K562 (cell line): ENCODE data around the gene SEMA3A. TPM values are rescaled to one million over a fixed set of nuclear protein-coding genes. Genes with fewer than 3 reads are reported as not detected.
"Not testable (repeated sequence)": the region's sequence is repeated elsewhere in the genome, so short reads cannot be mapped to it uniquely, and the experiment has no call there.

ENCODE experiments used
- ATAC-seq: fragments of 200-7000 bp; cut with Tn5 transposase; 3 replicates; pipeline ENCODE4 v1.9.1; 2020; ENCODE audit warnings: moderate library complexity
- Bru-seq: library from RNA; stranded (reverse); fragments of 400-500 nt; gene quantifications from one replicate; lab custom pipeline; 2021; lab: Mats Ljungman, UMichigan
- BruChase-seq, 2 experiments: library from RNA; stranded (reverse); fragments of 400-500 nt; gene quantifications; one replicate each; lab custom pipeline; 2021; lab: Mats Ljungman, UMichigan
- BruUV-seq: library from RNA; stranded (reverse); fragments of 400-500 nt; replicated peaks from 2 replicates; lab custom pipeline; 2021; lab: Mats Ljungman, UMichigan
- CTCF ChIA-PET: fragments of 300-600 bp; formaldehyde crosslinking; extraction: SDS; loops from one replicate; lab custom pipeline; 2021; ENCODE audit warnings: low intra/inter-chr PET ratio; lab: Yijun Ruan, JAX
- POLR2A ChIA-PET: fragments of 300-600, 350-650 bp; sonication (Branson Sonifier 250); formaldehyde crosslinking; extraction: SDS; loops from one replicate; lab custom pipeline; 2021; ENCODE audit warnings: antibody characterized with exemption, inconsistent platforms; lab: Yijun Ruan, JAX
- DNase-seq, 4 experiments: peaks; one replicate each; pipeline versions ENCODE4 v3.0.0 to v3.0.0-alpha.2; 2011 to 2018; ENCODE audit warnings: low spot score in 3 of 4, mixed read lengths in 3 of 4; ENCODE audit errors: extremely low read depth in 1 of 4
- FAIRE-seq: peaks from 2 replicates; lab custom pipeline; 2011; peaks lifted over from hg19 to GRCh38; lab: Jason Lieb, UNC
- H2AFZ ChIP-seq: 2 replicates; pipeline ENCODE4 v1.6.0; 2011; ENCODE audit warnings: low read depth, low read length, control low read depth, inconsistent platforms
- H3K27ac ChIP-seq: fragments of 200-600 bp; 3 replicates; pipeline ENCODE4 v1.8.0; 2011; ENCODE audit warnings: low read depth, mild to moderate bottlenecking, control low read depth, inconsistent platforms, low read length, moderate library complexity, mixed read lengths; ENCODE audit errors: extremely low read depth
- H3K27me3 ChIP-seq, 2 experiments: fragments of 300-600 bp in 1 of 2; 2 replicates in 1 of 2; 3 replicates in 1 of 2; pipeline versions ENCODE4 v1.6.0 to v1.8.0; 2011; ENCODE audit warnings: inconsistent platforms in 2 of 2, low read length in 2 of 2, mild to moderate bottlenecking in 1 of 2, mixed read lengths in 1 of 2, moderate library complexity in 1 of 2; ENCODE audit not compliant: control insufficient read depth in 2 of 2, insufficient read depth in 2 of 2
- H3K36me3 ChIP-seq: fragments of 300-600 bp; 3 replicates; pipeline ENCODE4 v1.8.0; 2011; ENCODE audit warnings: mild to moderate bottlenecking, low read length, inconsistent platforms; ENCODE audit not compliant: control insufficient read depth, insufficient read depth
- H3K4me1 ChIP-seq, 2 experiments: fragments of 200-600 bp in 1 of 2; replicated peaks in 1 of 2; 2 replicates in 1 of 2; 3 replicates in 1 of 2; pipeline versions ENCODE4 v1.5.1 to v1.8.0; 2011; ENCODE audit warnings: inconsistent platforms in 2 of 2, low read length in 2 of 2, mild to moderate bottlenecking in 1 of 2, mixed read lengths in 1 of 2, moderate library complexity in 1 of 2; ENCODE audit not compliant: control insufficient read depth in 2 of 2, insufficient read depth in 2 of 2
- H3K4me2 ChIP-seq: 2 replicates; pipeline ENCODE4 v1.6.1; 2011; ENCODE audit warnings: low read length, control low read depth, inconsistent platforms, mixed read lengths; ENCODE audit not compliant: insufficient read depth
- H3K4me3 ChIP-seq: fragments of 200-600 bp; sonication (generic), shearing (Covaris generic); 2 replicates; pipeline ENCODE4 v1.5.1; 2016; ENCODE audit warnings: control low read depth, inconsistent platforms
- H3K79me2 ChIP-seq: fragments of 200-600 bp; 3 replicates; pipeline ENCODE4 v1.8.0; 2011; ENCODE audit warnings: low read length, inconsistent platforms; ENCODE audit not compliant: control insufficient read depth, insufficient read depth
- H3K9ac ChIP-seq, 2 experiments: 2 replicates each; pipeline versions ENCODE4 v1.6.0 to v1.6.1; 2011; ENCODE audit warnings: low read depth in 2 of 2, low read length in 2 of 2, control low read depth in 1 of 2, inconsistent platforms in 1 of 2, mild to moderate bottlenecking in 1 of 2, mixed read lengths in 1 of 2; ENCODE audit not compliant: insufficient read depth in 1 of 2
- H3K9me1 ChIP-seq: one replicate; pipeline ENCODE4 v1.6.0; 2011; ENCODE audit warnings: inconsistent platforms, mild to moderate bottlenecking, low read length, moderate library complexity; ENCODE audit not compliant: control insufficient read depth, insufficient read depth
- H3K9me3 ChIP-seq: replicated peaks from 2 replicates; pipeline ENCODE4 v1.5.1; 2011; ENCODE audit warnings: low read depth, low read length, inconsistent platforms; ENCODE audit not compliant: control insufficient read depth, insufficient read depth
- H4K20me1 ChIP-seq: replicated peaks from 2 replicates; pipeline ENCODE4 v1.6.1; 2011; ENCODE audit warnings: low read length, inconsistent platforms, mixed read lengths; ENCODE audit not compliant: control insufficient read depth, insufficient read depth
- ARID3B ChIP-seq: fragments of 250-450 bp; sonication (Bioruptor Pico); IDR thresholded peaks from 2 replicates; pipeline ENCODE4 v1.4.0; 2020; ENCODE audit warnings: borderline replicate concordance
- RBM17 ChIP-seq: fragments of 200-400 bp; formaldehyde crosslinking; IDR thresholded peaks from 2 replicates; pipeline ENCODE4 v1.6.1; 2017; ENCODE audit warnings: low read depth, mild to moderate bottlenecking, low read length, borderline replicate concordance
- ZNF133 ChIP-seq: fragments of 250-450 bp; sonication (Bioruptor Pico); IDR thresholded peaks from 2 replicates; pipeline ENCODE4 v1.4.0; 2020; ENCODE audit warnings: mild to moderate bottlenecking
- WGBS: fragments of 100-300 bp; shearing (Covaris generic); methylation state at CpG from one replicate; pipeline ENCODE4 v1.1.6; 2016; ENCODE audit warnings: low coverage, mixed read lengths; ENCODE audit not compliant: insufficient coverage; ENCODE audit errors: missing lambda C conversion rate; 5-methylcytosine and 5-hydroxymethylcytosine counted together
- in situ Hi-C: fragments of 300-500 bp; cut with MboI; formaldehyde crosslinking; loops from 4 replicates; pipeline ENCODE4 v1.15.0; 2018; ENCODE audit warnings: inconsistent platforms, mixed read lengths
- intact Hi-C: fragments of 100-400 bp; cut with micrococcal nuclease; formaldehyde crosslinking; loops from 2 replicates; pipeline ENCODE4 v1.14.2; 2022
- long read RNA-seq, 3 experiments: library from polyadenylated mRNA in 2 of 3; library from RNA in 1 of 3; unstranded in 2 of 3; stranded (forward) in 1 of 3; transcript quantifications; one replicate each; pipeline ENCODE4 v2.0.0, GENCODE V29; 2019 to 2022
- polyA minus RNA-seq, 3 experiments: library from RNA; depleted of rRNA, polyadenylated mRNA; stranded (reverse); fragments of >200 nt; gene quantifications; 2 replicates each; pipeline ENCODE4 v1.2.3, GENCODE V29; 2011
- polyA plus RNA-seq, 8 experiments: library from polyadenylated mRNA; depleted of rRNA in 4 of 8; stranded (reverse) in 5 of 8; unstranded in 3 of 8; fragments of >200 nt; fragmentation: Nextera tagmentation in 2 of 8; fragmentation: Illumina TruSeq in 1 of 8; extraction: Ambion mirVana in 2 of 8; extraction: Trizol in 1 of 8; gene quantifications; 2 replicates each; pipeline versions ENCODE4 v1.2.1 to v1.2.3, GENCODE V29; 2011 to 2014; ENCODE audit warnings: inconsistent platforms in 1 of 8, missing spikeins in 1 of 8
- total RNA-seq, 7 experiments: library from RNA; depleted of rRNA in 6 of 7; stranded (reverse); fragments of >200 nt in 6 of 7; fragmentation: Illumina TruSeq in 2 of 7; extraction: Trizol in 2 of 7; gene quantifications; 2 replicates each; pipeline versions ENCODE4 v1.2.1 to v1.2.3, GENCODE V29; 2011 to 2021; ENCODE audit warnings: low replicate concordance in 1 of 7

Gene SEMA3A
- total RNA-seq (2011; cell fraction: chromatin; rRNA removed; ENCODE audit: low replicate concordance) = 6.0 and 7.6 TPM in 2 replicates
- total RNA-seq (2011; cell fraction: nucleolus; rRNA removed) = 1.0 and 2.5 TPM in 2 replicates
- 3.1 and 4.8 TPM in 2 replicates for total RNA-seq (2011; cell fraction: nucleoplasm; rRNA removed)
- total RNA-seq (2014; rRNA removed) = 0.50 and 1.3 TPM in 2 replicates
- 1.5 and 1.7 TPM in 2 replicates for total RNA-seq (2014; rRNA removed; fragmentation: Illumina TruSeq; extraction: Trizol)
- 3.0 and 3.1 TPM in 2 replicates for total RNA-seq (2015; rRNA removed; fragmentation: Illumina TruSeq; extraction: Trizol)
- 1.4 and 1.5 TPM in 2 replicates for total RNA-seq (2021)
- 1.2 and 1.6 TPM in 2 replicates for polyA plus RNA-seq (2011; rRNA removed)
- 0.31 and 0.49 TPM in 2 replicates for polyA plus RNA-seq (2011; cell fraction: cytosol; rRNA removed)
- 1.3 and 1.9 TPM in 2 replicates for polyA plus RNA-seq (2011; cell fraction: nucleus; rRNA removed)
- polyA plus RNA-seq (2012) = 1.2 and 1.6 TPM in 2 replicates
- 0.84 and 0.86 TPM in 2 replicates for polyA plus RNA-seq (2014; fragmentation: Illumina TruSeq; extraction: Trizol)
- under 1 TPM; 0.36 to 0.37 TPM for polyA plus RNA-seq (2014; fragmentation: Nextera tagmentation; extraction: Ambion mirVana)
- polyA plus RNA-seq (2014; rRNA removed) = 0.53 and 1.1 TPM in 2 replicates
- 5.8 and 6.2 TPM in 2 replicates for polyA minus RNA-seq (2011; rRNA and poly(A)+ RNA removed)
- 2.5 and 3.0 TPM in 2 replicates for polyA minus RNA-seq (2011; cell fraction: cytosol; rRNA and poly(A)+ RNA removed)
- 3.6 and 8.6 TPM in 2 replicates for polyA minus RNA-seq (2011; cell fraction: nucleus; rRNA and poly(A)+ RNA removed)
- percentile 36 among the genes with signal in this experiment for Bru-seq, nascent RNA
- BruChase-seq, experiment 1, labeled RNA remaining after a 2-hour chase = percentile 29 among the genes with signal in this experiment
- percentile 28 among the genes with signal in this experiment for BruChase-seq, experiment 2, labeled RNA remaining after a 6-hour chase
- long read RNA-seq, experiment 1, partial matches to known transcripts = 0 of 5 reads
- long read RNA-seq, experiment 1, other reads (novel, unspliced or antisense) = 5 of 5 reads
- long read RNA-seq, experiment 2 = 0 reads
- long read RNA-seq, experiment 3 = 0 reads

- Histone ChIP-seq H2AFZ (no peak within 1 kb of the TSS), H3K9me1 (no peaks in the 10 kb centered on the region), H3K9ac (no peak within 1 kb of the TSS), H3K79me2 (no peaks in the 10 kb centered on the region), H3K27me3 (no peaks in the 10 kb centered on the region), H3K4me3 (no peak within 1 kb of the TSS), H3K27ac (no peak within 1 kb of the TSS), H3K4me2 (no peak within 1 kb of the TSS), H3K36me3 (no peaks in the 10 kb centered on the region), H3K4me1 (no peaks in the 10 kb centered on the region), H3K9me3 (no peaks in the 10 kb centered on the region), H4K20me1 (no peaks in the 10 kb centered on the region)
- FAIRE-seq (no peak), DNase-seq (peak in 1 of 4 experiments; percentile 1), ATAC-seq (no peak)
- TF ChIP-seq RBM17 (no peak), ZNF133 (CRISPR knock-in tag) (no peak), ARID3B (no peak)
- BruUV-seq = no TSS peak
- intact Hi-C loops (no loop called here), in situ Hi-C loops (no loop called here)
- CTCF ChIA-PET = no interaction called here
- WGBS = 2% methylated on average over 14 of the region's 15 CpGs
- POLR2A ChIA-PET = no interaction called here
Observed at GRCh38 chr7:84194484-84195271, at the start of gene SEMA3A. Gene SEMA3A (minus strand): TSS chr7:84194789. CDS start chr7:84194586, 203 bp downstream.

- H2AFZ ChIP-seq, H3K36me3 ChIP-seq, intact Hi-C loops, ATAC-seq, H3K4me1 ChIP-seq, POLR2A ChIA-PET, H3K4me2 ChIP-seq, H3K9me3 ChIP-seq, H3K27ac ChIP-seq, H4K20me1 ChIP-seq, DNase-seq, H3K4me3 ChIP-seq, in situ Hi-C loops, H3K9ac ChIP-seq, H3K9me1 ChIP-seq, CTCF ChIA-PET, H3K79me2 ChIP-seq, BruUV-seq, H3K27me3 ChIP-seq: not testable (repeated sequence)
- peak; percentile 60 for FAIRE-seq
- 2% methylated on average over 6 of the region's 6 CpGs for WGBS
Observed at GRCh38 chr7:84243037-84243436, 48.4 kb upstream of the SEMA3A start.
